Measurements from ENCODE around the gene ROR2.
"Not testable (repeated sequence)": the region's sequence is repeated elsewhere in the genome, so short reads cannot be mapped to it uniquely, and the experiment has no call there.

The ROR2 gene

GRCh38 chr9:91614044-91614443 is 336.0 kb downstream of the ROR2 start:
- DNase-seq, result not testable (repeated sequence)

GRCh38 chr9:91611582-91611981 is 338.4 kb downstream of the ROR2 start:
- DNase-seq, result no peak

DNA sequence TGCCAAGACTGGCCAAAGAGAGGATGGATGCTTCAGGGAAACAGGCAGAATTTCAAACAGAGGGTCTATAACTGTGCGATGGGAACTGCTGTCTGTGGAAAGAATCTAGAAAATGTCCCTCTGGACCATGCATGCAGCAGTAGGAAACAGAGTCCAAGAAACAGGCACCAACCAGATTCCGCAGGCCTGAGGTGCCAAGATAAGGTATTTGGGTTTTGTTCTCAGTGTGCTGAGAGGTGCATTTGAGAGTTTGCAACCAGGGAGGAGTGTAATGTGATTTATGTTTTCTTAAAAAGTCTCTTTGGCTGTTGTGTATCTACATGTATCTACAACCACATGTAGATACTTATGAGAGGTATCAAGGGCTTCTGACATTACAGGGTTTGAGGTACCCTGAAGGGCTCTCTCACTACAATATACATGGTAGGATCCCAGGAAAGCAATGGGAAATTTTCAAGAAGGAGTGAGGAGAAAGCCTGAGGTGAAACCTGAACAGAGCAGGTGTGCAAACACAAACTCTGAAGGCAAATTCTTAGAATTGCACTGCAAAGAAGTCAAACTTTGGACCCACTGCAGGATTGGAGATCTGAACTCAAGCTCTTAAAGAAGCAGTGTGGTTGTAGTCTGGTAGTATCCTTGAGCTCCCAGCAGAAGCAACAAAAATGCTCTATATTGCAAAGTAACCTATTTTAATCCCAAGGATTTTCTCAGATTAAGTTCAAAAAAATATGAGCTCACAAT is 343.6 kb downstream of the ROR2 start:
- DNase-seq, result no peak

DNA sequence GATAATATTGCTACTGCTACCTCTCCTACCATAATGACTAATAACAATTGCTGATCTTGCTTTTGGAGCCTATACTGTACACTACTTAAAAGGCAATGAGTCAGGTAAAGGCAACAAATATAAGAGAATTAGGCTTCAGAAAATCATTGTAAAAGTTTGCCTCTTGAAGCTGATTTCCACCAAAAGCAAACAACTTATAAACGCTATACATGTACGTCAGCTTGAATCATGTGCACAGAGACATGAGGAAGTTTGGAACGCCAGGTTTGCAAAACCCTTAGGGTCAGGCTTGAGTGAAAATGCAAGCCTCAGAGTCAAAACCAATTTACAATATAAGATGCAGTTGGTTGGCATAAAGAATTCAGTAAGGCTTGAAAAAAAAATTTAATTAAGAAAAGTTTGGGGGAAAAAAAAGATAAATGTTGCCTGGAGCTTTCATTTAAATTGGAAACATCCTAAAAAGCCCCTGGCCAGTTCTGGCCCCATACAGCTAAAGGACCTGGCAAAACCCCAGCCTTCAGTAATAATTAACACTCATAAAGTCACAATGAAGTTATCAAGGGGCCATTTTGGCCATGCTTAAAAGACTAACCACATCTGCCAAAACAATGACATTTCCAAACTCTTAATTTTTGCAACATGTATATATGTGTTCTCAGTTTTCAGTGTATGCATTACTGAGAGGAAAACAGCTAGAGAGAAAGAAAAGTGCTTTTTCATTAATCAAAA is 345.4 kb downstream of the ROR2 start:
- no peak for DNase-seq

GRCh38 chr9:91603932-91604331 is 346.1 kb downstream of the ROR2 start:
- DNase-seq, result no peak

GRCh38 chr9:91599564-91599963 is 350.5 kb downstream of the ROR2 start:
- DNase-seq, result no peak

GRCh38 chr9:91591627-91592026 is 358.4 kb downstream of the ROR2 start:
- no peak for DNase-seq

DNA sequence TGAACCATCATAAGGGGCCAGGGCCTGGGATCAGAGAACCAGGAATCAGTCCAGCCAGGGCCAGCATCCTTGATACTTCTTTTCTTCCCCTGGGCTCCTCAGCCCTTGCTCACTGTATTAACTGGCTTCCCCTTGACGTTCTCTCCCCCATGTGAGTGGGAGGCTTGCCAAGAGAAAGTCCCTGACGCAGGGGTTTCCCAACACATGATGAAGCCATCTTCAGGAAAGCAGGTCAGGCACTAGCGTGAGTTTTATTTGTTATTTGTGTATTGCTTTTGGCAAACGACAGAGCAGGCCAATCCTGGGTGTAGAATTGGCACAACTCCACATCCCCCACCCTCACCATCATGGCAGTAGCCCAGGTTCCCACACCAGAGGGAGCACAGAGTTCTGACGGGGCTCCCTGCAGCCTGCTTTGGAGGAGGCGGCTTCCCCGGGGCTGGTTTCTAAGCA is 360.9 kb downstream of the ROR2 start:
- peak; percentile 34 for DNase-seq

DNA sequence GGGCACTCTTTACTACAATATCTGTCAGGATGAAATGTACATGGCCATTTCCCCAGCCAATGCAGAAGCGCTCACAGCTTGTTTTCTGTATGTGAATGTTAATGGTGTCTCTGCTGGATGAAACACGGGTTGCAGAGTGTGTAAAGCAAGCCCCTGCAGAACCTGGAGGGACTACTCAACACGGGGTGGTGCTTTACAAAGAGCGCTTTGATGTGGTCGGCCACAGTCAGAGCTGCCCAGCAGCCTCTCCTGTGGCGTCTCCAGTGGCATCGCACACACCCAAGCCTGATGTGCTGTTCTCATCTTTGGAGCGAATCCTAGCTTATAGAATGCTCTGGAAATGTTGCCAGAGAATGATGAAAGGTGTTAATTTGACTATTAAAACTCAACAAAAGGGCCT is 363.7 kb downstream of the ROR2 start:
- DNase-seq, result no peak

DNA sequence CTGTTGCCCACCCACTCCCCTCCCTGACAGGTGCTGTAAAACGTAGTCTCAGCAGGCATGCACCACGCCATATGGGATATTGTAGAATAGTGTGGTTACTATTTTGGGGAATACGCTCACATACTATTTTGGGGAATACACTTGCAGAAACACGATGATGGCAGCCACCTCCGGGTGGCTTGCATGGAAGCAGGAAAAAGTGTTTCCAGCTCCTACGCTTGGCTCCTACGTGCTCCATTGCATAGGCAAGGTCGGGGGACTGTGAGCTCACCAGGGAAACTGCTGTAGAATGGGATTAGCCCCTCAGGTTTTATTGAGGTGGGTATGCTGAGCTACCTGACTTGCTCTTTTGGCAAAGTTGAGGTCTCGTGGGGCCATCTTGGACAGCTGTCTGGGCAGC is 366.1 kb downstream of the ROR2 start:
- no peak for DNase-seq

- no peak for DNase-seq
These were observed 366.7 kb downstream of the ROR2 start for GRCh38 chr9:91583161-91583875.

DNA sequence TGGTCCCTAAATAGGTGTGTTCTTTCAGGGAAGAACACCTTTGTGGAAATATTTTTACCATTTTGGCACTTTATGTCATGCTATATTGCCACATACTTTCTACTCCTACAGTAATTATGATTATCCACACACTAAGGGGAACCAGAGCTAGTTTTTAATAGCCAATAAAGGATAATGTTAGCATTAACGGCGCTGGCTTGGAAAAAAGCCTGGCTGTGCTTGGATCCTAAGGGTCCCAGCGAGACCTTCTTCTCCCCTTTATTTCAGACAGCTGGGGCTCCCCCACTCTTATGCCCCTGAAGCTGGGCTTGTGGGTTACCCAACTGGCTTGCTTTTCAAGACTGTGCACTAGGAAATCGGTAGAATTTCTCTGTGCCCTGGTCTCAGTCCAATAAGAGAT is 367.8 kb downstream of the ROR2 start:
- no peak for DNase-seq

GRCh38 chr9:91580136-91580535 is 369.9 kb downstream of the ROR2 start:
- peak; percentile 54 for DNase-seq

DNA sequence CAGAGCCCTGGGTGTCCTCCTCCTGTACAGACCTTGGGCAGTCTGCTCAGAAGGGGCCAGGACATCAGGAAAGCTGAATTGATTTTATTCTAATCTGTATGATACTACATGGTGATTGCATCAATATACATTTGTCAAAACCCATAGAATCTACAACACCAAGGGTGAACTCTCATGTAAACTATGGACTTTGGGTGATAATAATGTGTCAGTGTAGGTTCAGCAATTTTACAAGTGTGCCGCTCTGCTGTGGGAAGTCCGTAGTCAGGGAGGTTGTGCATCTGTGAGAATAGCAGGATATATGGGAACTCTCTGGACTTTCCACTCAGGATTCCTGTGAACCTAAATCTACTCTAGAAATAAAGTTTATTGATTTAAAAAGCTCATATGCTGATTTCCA is 371.1 kb downstream of the ROR2 start:
- DNase-seq, result no peak

DNA sequence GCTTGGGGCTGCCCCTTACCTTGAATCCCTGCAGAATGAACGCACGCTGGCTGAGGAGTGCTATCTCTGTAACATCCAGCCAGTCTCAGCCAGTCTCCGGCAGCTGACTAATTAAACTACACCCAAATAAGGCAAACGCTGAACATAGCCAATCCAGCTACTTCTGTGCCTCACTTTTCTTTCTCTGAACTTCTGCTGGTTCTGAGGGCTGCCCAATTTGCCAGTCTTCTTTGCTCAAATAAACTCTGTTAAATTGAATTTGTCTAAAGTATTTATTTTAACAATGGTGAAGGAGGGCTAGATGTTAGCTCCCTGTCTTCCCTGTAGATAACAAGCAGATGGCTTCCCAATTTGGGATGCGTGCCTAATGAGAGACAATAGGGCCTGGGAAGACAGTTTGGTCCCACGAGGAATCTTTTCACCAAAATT is 372.4 kb downstream of the ROR2 start:
- no peak for DNase-seq

- no peak for DNase-seq
These were observed 377.2 kb downstream of the ROR2 start for GRCh38 chr9:91572811-91573210.

- no peak for DNase-seq
These were observed 378.0 kb downstream of the ROR2 start for GRCh38 chr9:91572044-91572443.

DNA sequence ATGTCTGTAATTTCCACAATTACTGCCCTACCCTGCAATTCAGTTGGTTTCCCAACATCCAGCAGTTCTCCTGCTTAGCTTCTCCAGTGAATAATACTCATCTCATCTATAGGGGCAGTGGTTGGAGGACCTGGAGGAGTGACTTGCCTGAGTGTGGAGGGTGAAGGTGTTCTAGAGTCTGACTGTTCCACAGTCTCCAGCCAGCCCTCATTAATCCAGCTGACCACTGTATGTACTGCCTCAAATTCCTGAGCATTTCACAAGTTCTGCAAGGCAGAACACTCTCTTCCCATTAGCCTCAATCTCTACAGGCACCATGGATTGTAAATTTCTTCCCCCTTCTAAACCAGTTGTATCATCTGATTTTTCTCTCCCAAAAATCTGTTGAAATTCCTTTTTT is 379.0 kb downstream of the ROR2 start:
- DNase-seq, result no peak

DNA sequence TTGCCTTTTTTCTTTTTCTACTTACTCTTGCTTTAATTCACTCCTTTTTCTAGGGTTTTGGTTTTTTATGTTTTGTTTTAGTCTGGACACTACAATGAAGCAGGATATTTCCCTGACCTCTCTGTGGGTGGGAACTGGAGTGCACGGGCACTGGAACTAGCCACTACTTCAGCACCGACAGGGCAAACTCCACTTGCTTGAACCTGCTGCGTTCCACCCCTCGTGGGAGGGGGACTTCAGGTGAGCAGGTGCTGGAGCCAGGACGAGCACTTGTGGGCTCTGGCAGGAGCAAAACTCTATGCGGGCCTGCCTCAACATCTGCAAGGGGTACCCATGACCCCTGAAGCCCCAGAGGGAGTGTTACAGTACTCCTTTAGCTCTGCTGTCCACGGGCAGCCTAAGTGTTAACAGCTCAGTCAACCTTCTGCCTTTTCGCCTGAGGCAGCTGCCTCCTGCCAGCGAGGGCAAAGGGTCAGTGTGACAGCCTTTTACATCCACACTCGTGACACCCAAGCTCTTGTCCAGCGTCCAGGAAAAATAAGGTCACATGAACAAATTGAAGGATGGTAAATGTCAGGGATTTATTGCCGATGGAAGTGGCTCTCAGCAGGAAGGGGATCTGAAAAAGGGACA is 382.3 kb downstream of the ROR2 start:
- no peak for DNase-seq

- no peak for DNase-seq
These were observed 385.9 kb downstream of the ROR2 start for GRCh38 chr9:91564081-91564670.

DNA sequence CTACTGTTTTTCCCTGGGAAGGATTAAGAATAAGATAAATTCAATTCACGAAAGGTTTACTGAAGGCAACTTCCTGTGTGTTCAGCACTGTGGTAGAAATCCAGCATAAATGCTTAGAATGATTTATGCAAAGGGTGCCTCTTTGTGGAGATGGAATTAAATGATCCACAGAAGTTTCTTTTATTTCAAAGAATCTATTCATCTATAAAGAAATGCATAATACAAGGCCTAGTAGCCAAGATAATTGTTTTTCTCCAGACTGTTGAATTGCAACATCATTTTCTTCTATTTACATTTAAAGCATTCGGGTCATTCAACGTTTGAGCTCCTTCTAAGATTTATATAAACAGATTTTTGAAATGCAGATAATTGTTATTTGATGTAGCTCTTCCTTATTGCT is 387.6 kb downstream of the ROR2 start:
- DNase-seq, result no peak

DNA sequence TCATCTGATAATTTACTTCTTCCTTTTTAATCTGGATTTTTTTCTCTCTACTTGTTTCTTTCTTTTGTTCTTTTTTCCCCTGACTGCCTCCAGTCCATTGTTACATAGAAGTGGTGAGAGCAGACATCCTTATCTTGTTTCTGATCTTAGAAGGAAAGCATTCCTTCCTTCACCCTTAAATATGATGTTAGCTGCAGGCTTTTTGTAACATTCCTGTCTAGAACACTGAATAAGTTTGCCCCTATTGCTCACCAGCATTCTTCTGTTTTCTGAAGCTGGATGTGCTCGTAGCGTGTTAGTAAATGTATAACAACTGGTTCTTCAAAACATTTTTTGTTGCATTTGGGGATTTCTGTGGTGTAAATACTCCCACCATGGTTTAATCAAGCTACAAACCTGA is 389.7 kb downstream of the ROR2 start:
- peak; percentile 48 for DNase-seq

DNA sequence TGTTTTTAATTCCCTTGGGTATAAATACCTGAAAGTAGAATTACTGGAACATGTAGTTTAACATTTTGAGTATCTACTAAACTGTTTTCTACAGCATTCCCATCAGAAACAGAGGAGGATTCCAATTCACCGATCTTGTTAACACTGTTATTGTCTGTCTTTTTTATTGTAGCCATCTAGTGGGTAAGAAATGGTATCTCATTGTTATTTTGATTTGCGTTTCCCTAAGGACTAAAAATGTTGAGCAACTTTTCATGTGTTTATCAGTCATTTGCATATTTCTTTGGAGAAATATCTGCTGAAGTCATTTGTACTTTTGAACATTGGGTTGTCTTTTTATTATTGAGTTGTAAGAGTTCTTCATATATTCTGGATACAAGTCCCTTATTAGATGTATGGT is 391.1 kb downstream of the ROR2 start:
- peak; percentile 11 for DNase-seq

All from fibroblast of skin of scalp (primary cell).